ENCODE results near the gene DHRS2. TPM values are rescaled to one million over a fixed set of nuclear protein-coding genes. Genes with fewer than 3 reads are reported as not detected.

DHRS2 gene
- polyA plus RNA-seq, 1 donor (not counting 4 experiments of a cell fraction or from before 2014, with no cell fraction given) = 0.14 TPM

DNA sequence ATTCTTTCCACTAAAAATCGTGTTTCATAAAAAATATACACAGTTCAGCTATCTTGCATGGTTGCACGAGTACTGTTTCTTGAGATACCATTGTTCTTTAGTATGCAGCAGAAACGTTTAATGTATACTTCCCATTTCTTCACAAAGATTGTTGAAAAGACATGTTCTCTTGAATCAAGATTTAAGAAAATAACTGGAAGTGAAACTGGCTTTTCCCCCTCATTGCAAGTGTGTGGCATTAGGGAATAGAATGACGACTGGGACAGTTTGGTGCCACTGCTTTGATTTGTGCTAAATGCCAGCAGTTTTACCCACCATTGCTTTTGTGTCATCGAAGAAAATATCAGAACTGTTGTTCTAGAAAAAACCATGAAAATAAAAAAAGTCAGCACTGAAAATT is 20.3 kb upstream of the DHRS2 start:
- no peak overlapping the region for H2AFZ ChIP-seq (ENCODE audit: control insufficient read depth, low read length)
- no peak overlapping the region for H3K4me2 ChIP-seq (ENCODE audit: control insufficient read depth, extremely low read depth, insufficient read depth, low read depth, low read length)
- no peak overlapping the region for H3K27ac ChIP-seq (ENCODE audit: control insufficient read depth, insufficient read depth, low read length)
- FAIRE-seq (no peak), DNase-seq (ENCODE audit: low read depth, low spot score) (no peak)
- TF ChIP-seq CTCF (optimal IDR thresholded peaks at IDR 0.05 in 1 of 3, IDR thresholded peaks at IDR 0.05 in 1 of 3, conservative IDR thresholded peaks at IDR 0.05 in 1 of 3; ENCODE audit: extremely low read depth in 1 of 3, insufficient read depth in 2 of 3, low read length in 3 of 3) (no peak), EZH2 (IDR thresholded peaks at IDR 0.05; ENCODE audit: low read length) (no peak)
- no peaks in the 10 kb centered on the region for H3K4me1 ChIP-seq (ENCODE audit: control insufficient read depth, extremely low read depth, insufficient read depth, low read length)
- H4K20me1 ChIP-seq (ENCODE audit: control insufficient read depth, extremely low read depth, insufficient read depth, low read length) = no peaks in the 10 kb centered on the region
- H3K36me3 ChIP-seq (ENCODE audit: control insufficient read depth in 2 of 2, extremely low read depth in 1 of 2, insufficient read depth in 2 of 2, low read length in 2 of 2) = no peaks in the 10 kb centered on the region
- H3K9ac ChIP-seq (ENCODE audit: control insufficient read depth, extremely low read depth, insufficient read depth, low read length) = no peak overlapping the region
- H3K9me3 ChIP-seq (ENCODE audit: control insufficient read depth, low read depth, low read length) = no peaks in the 10 kb centered on the region
- dilution Hi-C loops (cut with MboI; ENCODE audit: extremely low pct_ligation_motif_present, low sequenced_read_pairs) = no loop called here
- peaks cover 4% of the 10 kb centered on the region for H3K27me3 ChIP-seq (ENCODE audit: control insufficient read depth, extremely low read depth, insufficient read depth, low read length)
- H3K9me1 ChIP-seq (ENCODE audit: control insufficient read depth, extremely low read depth, insufficient read depth, low read length) = no peaks in the 10 kb centered on the region
- H3K4me3 ChIP-seq (ENCODE audit: control insufficient read depth in 2 of 3, extremely low read depth in 1 of 3, insufficient read depth in 2 of 3, low read depth in 1 of 3, low read length in 3 of 3) = no peak overlapping the region
- H3K79me2 ChIP-seq (ENCODE audit: control insufficient read depth, insufficient read depth, low read length) = no peaks in the 10 kb centered on the region

DNA sequence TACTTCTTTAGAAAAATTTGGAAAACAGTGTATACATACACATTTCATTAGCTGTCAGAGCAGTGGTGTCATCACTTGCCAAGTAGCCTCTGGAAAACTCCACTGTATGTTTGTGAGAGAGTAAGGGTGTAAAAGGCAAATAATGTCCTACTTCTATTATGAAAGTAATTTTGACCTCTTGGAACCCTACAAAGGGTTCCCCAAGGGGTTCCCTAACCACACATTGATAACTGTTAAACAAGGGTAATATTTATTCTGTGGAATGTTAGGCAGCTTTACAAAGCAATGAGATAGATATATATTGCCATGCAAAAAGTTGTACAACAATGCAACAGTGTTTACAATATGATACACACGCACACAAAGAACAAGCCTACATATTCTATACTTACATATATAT is 18.6 kb upstream of the DHRS2 start:
- peaks cover 4% of the 10 kb centered on the region for H3K27me3 ChIP-seq (ENCODE audit: control insufficient read depth, extremely low read depth, insufficient read depth, low read length)
- H3K9ac ChIP-seq (ENCODE audit: control insufficient read depth, extremely low read depth, insufficient read depth, low read length) = no peak overlapping the region
- dilution Hi-C loops (cut with MboI; ENCODE audit: extremely low pct_ligation_motif_present, low sequenced_read_pairs) = no loop called here
- no peak overlapping the region for H3K27ac ChIP-seq (ENCODE audit: control insufficient read depth, insufficient read depth, low read length)
- H2AFZ ChIP-seq (ENCODE audit: control insufficient read depth, low read length) = no peak overlapping the region
- H3K9me1 ChIP-seq (ENCODE audit: control insufficient read depth, extremely low read depth, insufficient read depth, low read length) = no peaks in the 10 kb centered on the region
- H4K20me1 ChIP-seq (ENCODE audit: control insufficient read depth, extremely low read depth, insufficient read depth, low read length) = no peaks in the 10 kb centered on the region
- H3K4me1 ChIP-seq (ENCODE audit: control insufficient read depth, extremely low read depth, insufficient read depth, low read length) = no peaks in the 10 kb centered on the region
- H3K4me3 ChIP-seq (ENCODE audit: control insufficient read depth in 2 of 3, extremely low read depth in 1 of 3, insufficient read depth in 2 of 3, low read depth in 1 of 3, low read length in 3 of 3) = no peak overlapping the region
- FAIRE-seq (no peak), DNase-seq (ENCODE audit: low read depth, low spot score) (no peak)
- no peak overlapping the region for H3K4me2 ChIP-seq (ENCODE audit: control insufficient read depth, extremely low read depth, insufficient read depth, low read depth, low read length)
- H3K36me3 ChIP-seq (ENCODE audit: control insufficient read depth in 2 of 2, extremely low read depth in 1 of 2, insufficient read depth in 2 of 2, low read length in 2 of 2) = no peaks in the 10 kb centered on the region
- TF ChIP-seq EZH2 (IDR thresholded peaks at IDR 0.05; ENCODE audit: low read length) = no peak
- TF ChIP-seq CTCF (optimal IDR thresholded peaks at IDR 0.05 in 1 of 3, IDR thresholded peaks at IDR 0.05 in 1 of 3, conservative IDR thresholded peaks at IDR 0.05 in 1 of 3; ENCODE audit: extremely low read depth in 1 of 3, insufficient read depth in 2 of 3, low read length in 3 of 3) = no peak
- no peaks in the 10 kb centered on the region for H3K79me2 ChIP-seq (ENCODE audit: control insufficient read depth, insufficient read depth, low read length)
- H3K9me3 ChIP-seq (ENCODE audit: control insufficient read depth, low read depth, low read length) = no peaks in the 10 kb centered on the region

Measured in keratinocyte (primary cell).